Mesothelial cell of epicardium (in vitro differentiated cells): ENCODE data around the gene SDK1. TPM values are rescaled to one million over a fixed set of nuclear protein-coding genes. Genes with fewer than 3 reads are reported as not detected.

Experiments used
- DNase-seq, 2 experiments: peaks; one replicate each; pipeline ENCODE4 v3.0.0; 2021; ENCODE audit warnings: low spot score in 2 of 2; ENCODE audit not compliant: unreplicated experiment in 2 of 2
- H3K27ac Mint-ChIP-seq: 2 replicates; pipeline ENCODE4 v1.8.0; 2021; ENCODE audit warnings: mixed read lengths
- H3K27me3 Mint-ChIP-seq: 2 replicates; pipeline ENCODE4 v1.8.0; 2021; ENCODE audit warnings: low read depth, mixed read lengths
- H3K36me3 Mint-ChIP-seq: 2 replicates; pipeline ENCODE4 v1.8.0; 2021; ENCODE audit warnings: mixed read lengths
- H3K4me1 Mint-ChIP-seq: 2 replicates; pipeline ENCODE4 v1.8.0; 2021; ENCODE audit warnings: mixed read lengths
- H3K4me3 Mint-ChIP-seq: 2 replicates; pipeline ENCODE4 v1.8.0; 2021; ENCODE audit warnings: mild to moderate bottlenecking, moderate library complexity, mixed read lengths
- H3K9me3 Mint-ChIP-seq: 2 replicates; pipeline ENCODE4 v1.8.0; 2021; ENCODE audit warnings: mixed read lengths
- total RNA-seq: library from RNA; stranded (reverse); gene quantifications from 3 replicates; pipeline ENCODE4 v1.2.1, GENCODE V29; 2021
- TF ChIP-seq, protein P1 (sequence below): fragments of 200-600 bp; sonication (generic); IDR thresholded peaks from one replicate; pipeline ENCODE4 v1.5.0; 2021; ENCODE audit warnings: antibody characterized with exemption; ENCODE audit not compliant: unreplicated experiment

Gene SDK1
- total RNA-seq, 1 donor from 2014 or later, result 12.8 TPM

DNA sequence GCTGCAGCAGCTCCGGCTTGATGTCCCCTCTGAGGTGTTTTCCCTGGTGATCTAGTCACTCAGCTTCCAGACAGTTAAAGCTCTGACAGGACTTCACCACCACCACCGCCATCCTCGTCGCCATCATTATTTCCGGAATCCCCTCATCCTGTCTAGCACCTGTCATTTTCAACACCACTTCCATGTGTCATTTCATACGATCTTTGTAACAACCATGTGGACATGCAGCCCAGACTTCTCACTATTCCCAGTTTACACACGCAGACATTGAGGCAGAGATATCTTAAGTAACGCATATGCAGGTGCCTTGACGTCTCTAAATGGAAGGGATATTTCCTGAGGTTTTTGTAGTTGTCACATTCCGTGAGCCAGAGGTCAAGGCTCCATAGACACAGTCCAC, 850.5 kb downstream of the SDK1 start:
- TF ChIP-seq, protein P1, sequence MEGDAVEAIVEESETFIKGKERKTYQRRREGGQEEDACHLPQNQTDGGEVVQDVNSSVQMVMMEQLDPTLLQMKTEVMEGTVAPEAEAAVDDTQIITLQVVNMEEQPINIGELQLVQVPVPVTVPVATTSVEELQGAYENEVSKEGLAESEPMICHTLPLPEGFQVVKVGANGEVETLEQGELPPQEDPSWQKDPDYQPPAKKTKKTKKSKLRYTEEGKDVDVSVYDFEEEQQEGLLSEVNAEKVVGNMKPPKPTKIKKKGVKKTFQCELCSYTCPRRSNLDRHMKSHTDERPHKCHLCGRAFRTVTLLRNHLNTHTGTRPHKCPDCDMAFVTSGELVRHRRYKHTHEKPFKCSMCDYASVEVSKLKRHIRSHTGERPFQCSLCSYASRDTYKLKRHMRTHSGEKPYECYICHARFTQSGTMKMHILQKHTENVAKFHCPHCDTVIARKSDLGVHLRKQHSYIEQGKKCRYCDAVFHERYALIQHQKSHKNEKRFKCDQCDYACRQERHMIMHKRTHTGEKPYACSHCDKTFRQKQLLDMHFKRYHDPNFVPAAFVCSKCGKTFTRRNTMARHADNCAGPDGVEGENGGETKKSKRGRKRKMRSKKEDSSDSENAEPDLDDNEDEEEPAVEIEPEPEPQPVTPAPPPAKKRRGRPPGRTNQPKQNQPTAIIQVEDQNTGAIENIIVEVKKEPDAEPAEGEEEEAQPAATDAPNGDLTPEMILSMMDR, result no peak
- H3K4me3 Mint-ChIP-seq, result no peak overlapping the region
- DNase-seq, result no peak
- H3K4me1 Mint-ChIP-seq, result no peaks in the 10 kb centered on the region
- no peaks in the 10 kb centered on the region for H3K36me3 Mint-ChIP-seq
- no peaks in the 10 kb centered on the region for H3K9me3 Mint-ChIP-seq
- H3K27ac Mint-ChIP-seq, result no peak overlapping the region
- no peaks in the 10 kb centered on the region for H3K27me3 Mint-ChIP-seq

- Mint-ChIP-seq H3K4me3 (no peak overlapping the region), H3K36me3 (no peaks in the 10 kb centered on the region), H3K27ac (no peak overlapping the region), H3K4me1 (no peaks in the 10 kb centered on the region), H3K27me3 (peaks cover 4% of the 10 kb centered on the region), H3K9me3 (no peaks in the 10 kb centered on the region)
- DNase-seq, result no peak
- TF ChIP-seq, protein P1, result no peak
Measured at GRCh38 chr7:4151926-4152549, 851.0 kb downstream of the SDK1 start.

GRCh38 chr7:4154882-4155535, 854.0 kb downstream of the SDK1 start:
- Mint-ChIP-seq H3K9me3 (no peaks in the 10 kb centered on the region), H3K4me3 (no peak overlapping the region), H3K4me1 (peaks cover 3% of the 10 kb centered on the region), H3K27ac (no peak overlapping the region), H3K27me3 (peaks cover 4% of the 10 kb centered on the region), H3K36me3 (no peaks in the 10 kb centered on the region)
- TF ChIP-seq, protein P1, result no peak
- no peak for DNase-seq

DNA sequence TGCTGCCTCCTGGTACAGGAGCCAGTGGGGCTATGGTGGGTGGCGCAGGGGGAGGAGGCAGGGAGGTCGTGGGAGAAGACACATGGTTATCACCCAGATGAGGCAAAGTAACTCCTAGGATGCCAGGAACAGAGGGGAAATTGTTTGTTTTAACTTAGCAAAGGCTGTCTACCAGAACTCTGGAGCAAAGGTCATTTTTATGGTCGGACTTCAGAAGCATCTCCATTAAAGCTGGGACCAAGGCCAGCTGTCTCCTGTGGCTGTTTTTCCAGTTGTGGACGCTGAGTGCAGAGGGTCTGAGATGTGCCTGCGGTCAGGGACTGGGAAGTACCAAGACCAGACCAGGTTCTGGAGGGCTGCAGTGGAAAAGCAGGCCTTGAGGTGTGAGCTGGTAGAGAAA, 855.1 kb downstream of the SDK1 start:
- Mint-ChIP-seq H3K27me3 (peaks cover 4% of the 10 kb centered on the region), H3K27ac (no peak overlapping the region), H3K36me3 (no peaks in the 10 kb centered on the region), H3K4me3 (no peak overlapping the region), H3K4me1 (peaks cover 3% of the 10 kb centered on the region), H3K9me3 (no peaks in the 10 kb centered on the region)
- DNase-seq, result no peak
- TF ChIP-seq, protein P1, result no peak

- Mint-ChIP-seq H3K4me3 (no peak overlapping the region), H3K36me3 (no peaks in the 10 kb centered on the region), H3K27ac (no peak overlapping the region), H3K4me1 (peaks cover 3% of the 10 kb centered on the region), H3K27me3 (peaks cover 4% of the 10 kb centered on the region), H3K9me3 (no peaks in the 10 kb centered on the region)
- DNase-seq, result no peak
- TF ChIP-seq, protein P1, result no peak
Measured at GRCh38 chr7:4157651-4158050, 856.6 kb downstream of the SDK1 start.
